Gastroesophageal sphincter (tissue), 4 donors: Measurements from ENCODE around the gene COTL1. TPM values are rescaled to one million over a fixed set of nuclear protein-coding genes. Genes with fewer than 3 reads are reported as not detected.

Experiments used
- ATAC-seq: fragments of 150-250 bp; one replicate; pipeline ENCODE4 v1.9.1; 2016; ENCODE audit warnings: mild to moderate bottlenecking, moderate library complexity
- H3K27ac ChIP-seq, 4 donors: fragments of 200-600 bp; sonication (generic) in 3 of 4; 1 replicate in 3 of 4; 2 replicates in 1 of 4; pipeline ENCODE4 v1.5.1; 2016 to 2019
- H3K27me3 ChIP-seq: fragments of 200-600 bp; sonication (generic); one replicate; pipeline ENCODE4 v1.5.1; 2019
- H3K36me3 ChIP-seq, 2 donors: fragments of 200-600 bp; sonication (generic); one replicate each; pipeline ENCODE4 v1.5.1; 2019; ENCODE audit warnings: control low read depth in 1 of 2
- H3K4me1 ChIP-seq, 3 donors: fragments of 200-600 bp; sonication (generic); 1 replicate in 2 of 3; 2 replicates in 1 of 3; pipeline ENCODE4 v1.5.1; 2016 to 2019; ENCODE audit warnings: control low read depth in 2 of 3
- H3K4me3 ChIP-seq, 2 donors: fragments of 200-600 bp; sonication (generic); one replicate each; pipeline ENCODE4 v1.5.1; 2019; ENCODE audit warnings: mild to moderate bottlenecking in 1 of 2, moderate library complexity in 1 of 2
- H3K9me3 ChIP-seq, 3 donors: fragments of 200-600 bp; sonication (generic); one replicate each; pipeline ENCODE4 v1.5.1; 2017 to 2019; ENCODE audit warnings: control low read depth in 2 of 3
- EP300 ChIP-seq: sonication (generic); formaldehyde crosslinking; IDR thresholded peaks from one replicate; pipeline ENCODE4 v1.6.1; 2017; ENCODE audit warnings: antibody characterized with exemption, mild to moderate bottlenecking
- POLR2A ChIP-seq, 2 donors: fragments of 450-650 bp; IDR thresholded peaks; one replicate each; pipeline ENCODE4 v1.6.1; 2017; ENCODE audit warnings: antibody characterized with exemption in 2 of 2, mild to moderate bottlenecking in 2 of 2, moderate library complexity in 1 of 2
- POLR2AphosphoS5 ChIP-seq: sonication (generic); formaldehyde crosslinking; IDR thresholded peaks from one replicate; pipeline ENCODE4 v1.6.1; 2017; ENCODE audit warnings: antibody characterized with exemption
- WGBS, 2 donors: methylation state at CpG; one replicate each; pipeline ENCODE4 v1.1.5; 2018; ENCODE audit warnings: low coverage in 1 of 2; 5-methylcytosine and 5-hydroxymethylcytosine counted together
- total RNA-seq, 4 donors: library from RNA; depleted of rRNA; stranded (reverse); fragments of >200 nt; gene quantifications; one replicate each; pipeline ENCODE4 v1.1.0, GENCODE V29; 2016
- TF ChIP-seq, protein P1 (sequence below), 4 experiments: fragments of 200-600 bp in 2 of 4; fragments of 450-650 bp in 2 of 4; sonication (generic) in 1 of 4; IDR thresholded peaks; one replicate each; pipeline ENCODE4 v1.5.1; 2017 to 2019; ENCODE audit warnings: antibody characterized with exemption in 4 of 4, mild to moderate bottlenecking in 2 of 4, moderate library complexity in 2 of 4

Gene COTL1
- total RNA-seq, 4 donors from 2014 or later = 13.1 to 46.2 (median 37.3) TPM

DNA sequence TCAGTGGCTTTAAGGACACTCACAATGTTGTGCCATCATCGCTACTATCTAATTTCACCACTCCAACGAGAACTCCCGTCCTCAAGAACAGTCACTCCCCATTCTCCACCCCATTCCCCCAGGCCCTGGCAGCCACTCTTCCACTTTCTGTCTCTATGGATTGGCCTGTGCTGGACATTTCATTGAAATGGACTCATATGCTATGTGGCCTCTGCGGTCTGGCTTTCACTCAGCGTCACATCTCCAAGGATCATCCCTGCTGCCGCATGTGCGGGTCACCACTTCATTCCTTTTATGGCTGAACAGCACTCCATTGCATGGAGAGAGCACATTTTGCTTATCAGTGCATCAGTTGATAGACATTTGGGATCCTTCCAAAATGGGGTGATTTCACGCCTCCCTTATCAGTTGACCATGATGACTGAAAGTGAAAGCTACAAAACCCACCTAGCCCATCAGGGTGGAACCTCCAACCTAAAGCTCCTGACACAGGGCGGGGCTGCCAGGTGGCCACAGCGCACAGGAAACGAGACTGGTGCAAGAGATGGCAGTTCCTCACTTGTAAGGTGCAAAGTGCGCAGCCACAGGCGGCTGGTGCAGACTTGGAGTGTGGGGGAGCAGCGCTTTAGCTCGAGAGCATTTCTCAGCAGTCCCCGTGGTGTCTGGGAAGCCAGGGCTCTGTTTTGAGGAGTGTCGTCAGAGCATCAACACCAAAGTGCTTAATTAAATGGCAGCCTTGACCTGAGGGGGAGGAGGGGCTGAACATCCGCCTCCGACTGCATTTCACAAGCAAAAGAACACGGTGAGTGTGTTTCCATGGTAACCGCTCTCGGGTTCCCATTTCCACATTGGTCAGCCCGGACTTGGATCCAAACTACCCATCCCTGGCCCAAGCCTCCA is 23.8 kb downstream of the COTL1 start:
- TF ChIP-seq EP300 (no peak), POLR2AphosphoS5 (no peak), POLR2A (IDR thresholded peaks at IDR 0.05) (no peak)
- TF ChIP-seq, protein P1, sequence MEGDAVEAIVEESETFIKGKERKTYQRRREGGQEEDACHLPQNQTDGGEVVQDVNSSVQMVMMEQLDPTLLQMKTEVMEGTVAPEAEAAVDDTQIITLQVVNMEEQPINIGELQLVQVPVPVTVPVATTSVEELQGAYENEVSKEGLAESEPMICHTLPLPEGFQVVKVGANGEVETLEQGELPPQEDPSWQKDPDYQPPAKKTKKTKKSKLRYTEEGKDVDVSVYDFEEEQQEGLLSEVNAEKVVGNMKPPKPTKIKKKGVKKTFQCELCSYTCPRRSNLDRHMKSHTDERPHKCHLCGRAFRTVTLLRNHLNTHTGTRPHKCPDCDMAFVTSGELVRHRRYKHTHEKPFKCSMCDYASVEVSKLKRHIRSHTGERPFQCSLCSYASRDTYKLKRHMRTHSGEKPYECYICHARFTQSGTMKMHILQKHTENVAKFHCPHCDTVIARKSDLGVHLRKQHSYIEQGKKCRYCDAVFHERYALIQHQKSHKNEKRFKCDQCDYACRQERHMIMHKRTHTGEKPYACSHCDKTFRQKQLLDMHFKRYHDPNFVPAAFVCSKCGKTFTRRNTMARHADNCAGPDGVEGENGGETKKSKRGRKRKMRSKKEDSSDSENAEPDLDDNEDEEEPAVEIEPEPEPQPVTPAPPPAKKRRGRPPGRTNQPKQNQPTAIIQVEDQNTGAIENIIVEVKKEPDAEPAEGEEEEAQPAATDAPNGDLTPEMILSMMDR (IDR thresholded peaks at IDR 0.05) = no peak
- no peak overlapping the region for H3K4me3 ChIP-seq
- peaks cover 0 to 6% of the 10 kb centered on the region in 2 donors for H3K36me3 ChIP-seq
- H3K4me1 ChIP-seq = peaks cover 0 to 23% (median 7%) of the 10 kb centered on the region in 3 donors
- no peaks in the 10 kb centered on the region for H3K9me3 ChIP-seq
- no peak overlapping the region for H3K27ac ChIP-seq
- 70 to 100% methylated on average over 1 to 21 of the region's 23 CpGs for WGBS, 2 donors
- ATAC-seq = no peak
- H3K27me3 ChIP-seq = no peaks in the 10 kb centered on the region

DNA sequence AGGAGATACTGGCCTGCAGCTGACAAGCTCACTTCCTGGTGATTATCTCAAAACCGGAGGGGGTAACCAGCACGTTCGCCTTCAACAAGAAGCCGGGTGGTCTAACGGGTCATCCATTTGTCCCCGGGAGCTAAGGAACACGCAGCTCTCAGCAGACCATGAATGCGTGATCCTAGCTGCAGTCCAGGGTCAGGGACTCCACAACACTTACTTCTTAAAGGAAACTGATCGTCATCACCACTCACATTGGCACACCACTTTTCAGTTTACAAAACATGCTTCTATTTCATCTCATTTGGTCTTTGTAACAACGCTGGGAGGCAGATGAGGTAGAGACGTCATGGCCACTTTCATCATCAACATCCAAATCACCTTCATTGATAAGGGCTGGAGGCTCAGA is 25.2 kb downstream of the COTL1 start:
- Histone ChIP-seq H3K27me3 (no peaks in the 10 kb centered on the region), H3K4me3 (no peak overlapping the region), H3K4me1 (peaks cover 0 to 9% (median 1%) of the 10 kb centered on the region in 3 donors), H3K9me3 (no peaks in the 10 kb centered on the region), H3K36me3 (peaks cover 0 to 8% of the 10 kb centered on the region in 2 donors), H3K27ac (no peak overlapping the region)
- TF ChIP-seq POLR2A (IDR thresholded peaks at IDR 0.05) (no peak), EP300 (no peak), POLR2AphosphoS5 (no peak)
- TF ChIP-seq, protein P1 (IDR thresholded peaks at IDR 0.05) = no peak
- WGBS, 2 donors = 45 to 80% methylated on average over 3 to 9 of the region's 11 CpGs
- no peak for ATAC-seq

DNA sequence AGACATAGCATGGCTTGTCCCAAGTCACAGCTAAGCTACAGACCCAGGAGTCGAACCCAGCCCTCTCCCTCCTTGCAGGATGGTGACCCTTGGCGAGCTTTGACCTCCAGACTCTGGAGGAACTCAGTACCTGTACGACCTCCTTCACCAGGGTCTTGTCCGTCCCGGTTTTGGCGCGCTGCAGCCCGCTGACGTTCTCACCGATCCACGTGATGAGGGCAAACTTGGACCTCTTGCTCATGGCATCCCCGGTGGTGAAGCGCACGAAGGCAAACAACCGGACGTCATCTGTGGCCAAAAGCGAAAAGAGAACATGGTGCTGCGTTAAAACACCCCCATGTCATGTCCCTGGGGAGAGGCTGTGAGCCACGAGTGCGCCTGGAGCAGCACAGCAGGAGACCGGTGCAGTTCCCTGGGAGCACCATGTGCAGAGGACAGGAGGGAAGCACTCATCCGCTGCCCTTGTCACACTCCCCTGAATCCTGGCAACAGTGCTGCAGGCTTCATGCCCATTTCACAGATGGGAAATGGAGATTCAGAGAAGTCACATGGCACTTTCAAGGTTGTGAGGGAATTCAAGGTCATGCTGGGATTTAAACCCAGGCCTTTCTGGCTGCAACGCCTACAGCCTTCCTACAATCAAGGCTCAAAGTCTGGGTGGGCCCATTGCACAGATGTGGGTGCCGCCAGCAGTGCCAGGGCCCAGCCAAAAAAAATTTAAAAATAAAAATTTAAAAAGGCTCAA is 27.7 kb downstream of the COTL1 start:
- WGBS, 2 donors = 93 to 98% methylated on average over 7 to 12 of the region's 24 CpGs
- no peak overlapping the region for H3K27ac ChIP-seq
- TF ChIP-seq, protein P1 (IDR thresholded peaks at IDR 0.05) = no peak
- no peak for TF ChIP-seq POLR2A (IDR thresholded peaks at IDR 0.05)
- no peak for TF ChIP-seq POLR2AphosphoS5
- TF ChIP-seq EP300 = no peak
- H3K4me3 ChIP-seq = no peak overlapping the region
- no peaks in the 10 kb centered on the region for H3K27me3 ChIP-seq
- peaks cover 0 to 8% of the 10 kb centered on the region in 2 donors for H3K36me3 ChIP-seq
- ATAC-seq = no peak
- H3K9me3 ChIP-seq = no peaks in the 10 kb centered on the region
- no peaks in the 10 kb centered on the region for H3K4me1 ChIP-seq

DNA sequence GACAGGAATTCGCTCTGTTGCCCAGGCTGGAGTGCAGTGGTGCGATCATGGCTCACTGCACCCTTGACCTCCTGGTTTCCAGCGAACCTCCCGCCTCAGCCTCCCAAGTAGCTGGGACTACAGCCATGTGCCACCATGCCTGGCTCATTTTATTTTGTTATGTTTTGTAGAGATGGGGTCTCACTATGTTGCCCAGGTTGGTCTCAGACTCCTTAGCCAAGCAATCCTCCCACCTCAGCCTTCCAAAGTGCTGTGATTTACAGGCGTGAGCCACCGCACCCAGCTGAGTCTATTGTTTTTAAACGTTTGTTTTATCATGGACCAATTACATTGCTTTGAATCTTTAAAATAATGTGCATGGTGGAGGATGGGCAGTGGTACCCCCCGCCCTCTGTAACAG is 28.9 kb downstream of the COTL1 start:
- Histone ChIP-seq H3K27me3 (no peaks in the 10 kb centered on the region), H3K27ac (no peak overlapping the region), H3K4me3 (no peak overlapping the region), H3K9me3 (no peaks in the 10 kb centered on the region), H3K36me3 (peaks cover 0 to 8% of the 10 kb centered on the region in 2 donors), H3K4me1 (no peaks in the 10 kb centered on the region)
- ATAC-seq = no peak
- WGBS, 2 donors = 89 to 100% methylated on average over 4 to 7 of the region's 8 CpGs
- TF ChIP-seq, protein P1 (IDR thresholded peaks at IDR 0.05) = no peak
- no peak for TF ChIP-seq POLR2A (IDR thresholded peaks at IDR 0.05)
- no peak for TF ChIP-seq EP300
- TF ChIP-seq POLR2AphosphoS5 = no peak
